ENCODE measurements around the gene LIPK.

DNA sequence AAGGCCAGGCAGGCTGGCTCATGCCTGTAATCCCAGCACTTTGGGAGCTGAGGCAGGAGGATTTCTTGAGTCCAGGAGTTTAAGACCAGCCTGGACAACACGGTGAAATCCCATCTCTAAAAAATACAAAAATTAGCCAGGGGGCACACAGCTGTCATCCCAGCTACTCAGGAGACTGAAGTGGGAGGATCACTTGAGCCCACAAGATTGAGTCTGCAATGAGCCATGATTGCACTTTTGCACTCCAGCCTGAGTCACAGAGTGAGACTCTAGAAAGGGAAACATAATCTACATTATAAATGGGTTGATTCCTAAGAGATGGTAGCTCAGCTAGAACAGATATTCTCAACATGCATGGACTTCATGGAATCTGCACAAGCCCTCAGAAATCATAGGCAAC lies 48.1 kb upstream of the LIPK start:
- TF ChIP-seq POLR2A (IDR thresholded peaks at IDR 0.05) (no peak), CTCF (IDR thresholded peaks at IDR 0.05) (no peak)
